Peyer's patch (tissue), 4 donors: Measurements from ENCODE around the gene H2BK1.

ENCODE experiments used
- CTCF ChIP-seq, 6 experiments: fragments of 450-650 bp in 4 of 6; fragments of 200-600 bp in 2 of 6; sonication (generic) in 1 of 6; IDR thresholded peaks; one replicate each; pipeline ENCODE4 v1.5.1; 2017 to 2019; ENCODE audit warnings: antibody characterized with exemption in 6 of 6, mild to moderate bottlenecking in 3 of 6, moderate library complexity in 1 of 6
- POLR2A ChIP-seq, 2 donors: fragments of 450-650 bp; IDR thresholded peaks; one replicate each; pipeline ENCODE4 v1.5.1; 2017; ENCODE audit warnings: antibody characterized with exemption in 2 of 2, mild to moderate bottlenecking in 2 of 2, moderate library complexity in 2 of 2

GRCh38 chr7:151210087-151210854 is at the start of gene H2BK1:
- no peak for TF ChIP-seq CTCF (IDR thresholded peaks at IDR 0.05)
- no peak for TF ChIP-seq POLR2A (IDR thresholded peaks at IDR 0.05)
